Fibroblast of lung (primary cell): ENCODE data around the gene DNM3. TPM values are rescaled to one million over a fixed set of nuclear protein-coding genes. Genes with fewer than 3 reads are reported as not detected.

ENCODE experiments used
- DNase-seq, 2 donors: peaks; one replicate each; pipeline versions ENCODE4 v3.0.0 to v3.0.0-alpha.2; 2010; ENCODE audit warnings: low read depth in 2 of 2
- H2AFZ ChIP-seq: 2 replicates; pipeline ENCODE4 v1.5.1; 2012; ENCODE audit warnings: low read length, control low read depth, inconsistent platforms
- H3K27ac ChIP-seq: 2 replicates; pipeline ENCODE4 v1.5.1; 2011; ENCODE audit warnings: low read length, control low read depth; ENCODE audit not compliant: insufficient read depth
- H3K27me3 ChIP-seq: 2 replicates; pipeline ENCODE4 v1.5.1; 2011; ENCODE audit warnings: mild to moderate bottlenecking, low read length; ENCODE audit not compliant: control insufficient read depth, insufficient read depth
- H3K36me3 ChIP-seq: 2 replicates; pipeline ENCODE4 v1.5.1; 2011; ENCODE audit warnings: low read length; ENCODE audit not compliant: control insufficient read depth, insufficient read depth
- H3K4me1 ChIP-seq: 2 replicates; pipeline ENCODE4 v1.5.1; 2011; ENCODE audit warnings: low read length; ENCODE audit not compliant: control insufficient read depth, insufficient read depth; ENCODE audit errors: extremely low read depth
- H3K4me2 ChIP-seq: 2 replicates; pipeline ENCODE4 v1.5.1; 2011; ENCODE audit warnings: low read length, control low read depth; ENCODE audit not compliant: insufficient read depth; ENCODE audit errors: extremely low read depth
- H3K4me3 ChIP-seq, 4 experiments: fragments of 200-600 bp in 1 of 4; sonication (generic) in 1 of 4; replicated peaks in 1 of 4; 2 replicates each; pipeline ENCODE4 v1.5.1; 2011 to 2016; ENCODE audit warnings: low read length in 4 of 4, low read depth in 3 of 4, mild to moderate bottlenecking in 3 of 4, control low read depth in 2 of 4, inconsistent platforms in 1 of 4, mixed read lengths in 1 of 4; ENCODE audit not compliant: insufficient read depth in 1 of 4; ENCODE audit errors: control extremely low read depth in 1 of 4
- H3K79me2 ChIP-seq: 2 replicates; pipeline ENCODE4 v1.5.1; 2012; ENCODE audit warnings: mild to moderate bottlenecking, low read length, inconsistent platforms; ENCODE audit not compliant: control insufficient read depth, insufficient read depth
- H3K9ac ChIP-seq: 2 replicates; pipeline ENCODE4 v1.5.1; 2011; ENCODE audit warnings: mild to moderate bottlenecking, low read length, control low read depth; ENCODE audit not compliant: insufficient read depth
- H3K9me3 ChIP-seq: 2 replicates; pipeline ENCODE4 v1.5.1; 2012; ENCODE audit warnings: low read depth, low read length; ENCODE audit not compliant: control insufficient read depth, insufficient read depth
- H4K20me1 ChIP-seq: 2 replicates; pipeline ENCODE4 v1.5.1; 2011; ENCODE audit warnings: low read length; ENCODE audit not compliant: control insufficient read depth, insufficient read depth; ENCODE audit errors: extremely low read depth
- CTCF ChIP-seq, 2 donors: IDR thresholded peaks in 1 of 2; conservative IDR thresholded peaks in 1 of 2; 1 replicate in 1 of 2; 2 replicates in 1 of 2; pipeline ENCODE4 v1.5.1; 2011 to 2012; ENCODE audit warnings: low read length in 2 of 2, control low read depth in 1 of 2, inconsistent platforms in 1 of 2, low read depth in 1 of 2, mild to moderate bottlenecking in 1 of 2
- EZH2 ChIP-seq: IDR thresholded peaks from 2 replicates; pipeline ENCODE4 v1.5.1; 2012; ENCODE audit warnings: low read length, control low read depth, mild to moderate bottlenecking; ENCODE audit errors: missing control alignments
- polyA plus RNA-seq, 2 donors: library from polyadenylated mRNA; depleted of rRNA in 1 of 2; stranded (reverse) in 1 of 2; unstranded in 1 of 2; fragments of >200 nt; gene quantifications; 2 replicates each; pipeline ENCODE4 v1.2.1, GENCODE V29; 2011 to 2012; ENCODE audit warnings: missing spikeins in 1 of 2
- total RNA-seq: library from RNA; depleted of rRNA; stranded (reverse); fragments of >200 nt; gene quantifications from 2 replicates; pipeline ENCODE4 v1.2.1, GENCODE V29; 2014

DNM3 gene
- total and polyA plus RNA-seq, 2 donors (not counting 1 experiment from before 2014, with no cell fraction given), result 1.6 to 3.6 TPM

GRCh38 chr1:171817511-171818265 is 23.6 kb upstream of the DNM3 start:
- no peak overlapping the region for H3K9ac ChIP-seq
- H2AFZ ChIP-seq, result no peak overlapping the region
- H3K27me3 ChIP-seq, result no peaks in the 10 kb centered on the region
- H4K20me1 ChIP-seq, result no peaks in the 10 kb centered on the region
- peaks cover 5% of the 10 kb centered on the region for H3K4me1 ChIP-seq
- peak; percentile 51 to 78 for DNase-seq
- no peak overlapping the region for H3K4me3 ChIP-seq
- no peaks in the 10 kb centered on the region for H3K79me2 ChIP-seq
- H3K4me2 ChIP-seq, result no peak overlapping the region
- H3K9me3 ChIP-seq, result no peaks in the 10 kb centered on the region
- no peaks in the 10 kb centered on the region for H3K36me3 ChIP-seq
- TF ChIP-seq EZH2 (no peak), CTCF (conservative IDR thresholded peaks at IDR 0.05 in 1 of 2, IDR thresholded peaks at IDR 0.05 in 1 of 2; ENCODE audit: low read depth in 1 of 2, low read length in 2 of 2) (no peak)
- no peak overlapping the region for H3K27ac ChIP-seq

- Histone ChIP-seq H3K4me1 (peaks cover 2% of the 10 kb centered on the region), H3K79me2 (no peaks in the 10 kb centered on the region), H3K4me2 (no peak overlapping the region), H3K9me3 (no peaks in the 10 kb centered on the region), H2AFZ (no peak overlapping the region), H3K27ac (no peak overlapping the region), H4K20me1 (no peaks in the 10 kb centered on the region), H3K4me3 (no peak overlapping the region), H3K27me3 (no peaks in the 10 kb centered on the region), H3K36me3 (no peaks in the 10 kb centered on the region), H3K9ac (no peak overlapping the region)
- DNase-seq, result no peak
- TF ChIP-seq EZH2, result no peak
- TF ChIP-seq CTCF (conservative IDR thresholded peaks at IDR 0.05 in 1 of 2, IDR thresholded peaks at IDR 0.05 in 1 of 2; ENCODE audit: low read depth in 1 of 2, low read length in 2 of 2), result no peak
These were observed 21.4 kb upstream of the DNM3 start for GRCh38 chr1:171819946-171820345.

- Histone ChIP-seq H3K27me3 (no peaks in the 10 kb centered on the region), H3K9me3 (no peaks in the 10 kb centered on the region), H3K4me1 (no peaks in the 10 kb centered on the region), H3K4me3 (no peak overlapping the region), H3K36me3 (no peaks in the 10 kb centered on the region), H3K79me2 (no peaks in the 10 kb centered on the region), H4K20me1 (no peaks in the 10 kb centered on the region), H3K4me2 (no peak overlapping the region), H3K9ac (no peak overlapping the region), H3K27ac (no peak overlapping the region), H2AFZ (no peak overlapping the region)
- DNase-seq, result no peak
- TF ChIP-seq EZH2 (no peak), CTCF (conservative IDR thresholded peaks at IDR 0.05 in 1 of 2, IDR thresholded peaks at IDR 0.05 in 1 of 2; ENCODE audit: low read depth in 1 of 2, low read length in 2 of 2) (no peak)
These were observed 14.3 kb upstream of the DNM3 start for GRCh38 chr1:171826973-171827372.
